Measurements from ENCODE around the gene STARD4.

Gene STARD4

DNA sequence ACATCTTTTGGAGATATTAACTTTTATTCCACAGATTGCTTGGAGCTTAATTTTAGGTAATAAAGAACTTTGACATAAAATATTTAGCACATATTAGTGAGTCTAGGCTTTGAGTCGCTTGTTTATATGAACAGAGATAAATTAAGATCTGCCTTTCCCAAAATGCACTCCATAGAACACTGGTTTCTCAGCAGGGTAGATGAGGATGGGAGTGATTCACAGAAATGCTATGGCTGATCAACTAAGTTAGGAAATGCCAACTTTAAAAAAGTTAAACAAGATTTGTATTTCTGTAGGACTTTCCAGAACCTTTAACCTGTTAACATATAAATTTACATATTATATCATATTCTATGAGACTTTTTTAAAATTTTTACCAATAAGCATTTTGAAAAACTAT is 65.2 kb downstream of the STARD4 start:
- H3K4me3 ChIP-seq (replicated peaks; ENCODE audit: low read depth, low read length): no peak overlapping the region
- DNase-seq (ENCODE audit: low read depth): no peak
- TF ChIP-seq CTCF (IDR thresholded peaks at IDR 0.05; ENCODE audit: low read length, missing control alignments): no peak
